Stimulated activated CD8-positive, alpha-beta memory T cell treated with anti-CD3 and anti-CD28 coated beads, Interleukin-15, amount 100 ng/mL, for 4 hours (primary cell): Measurements from ENCODE around the gene AP1S1.
"Not testable (repeated sequence)": the region's sequence is repeated elsewhere in the genome, so short reads cannot be mapped to it uniquely, and the experiment has no call there.

Experiments
- DNase-seq, 2 donors: peaks; one replicate each; pipeline ENCODE4 v3.0.0-alpha.2; 2020; ENCODE audit warnings: low read depth in 2 of 2

Gene AP1S1

DNA sequence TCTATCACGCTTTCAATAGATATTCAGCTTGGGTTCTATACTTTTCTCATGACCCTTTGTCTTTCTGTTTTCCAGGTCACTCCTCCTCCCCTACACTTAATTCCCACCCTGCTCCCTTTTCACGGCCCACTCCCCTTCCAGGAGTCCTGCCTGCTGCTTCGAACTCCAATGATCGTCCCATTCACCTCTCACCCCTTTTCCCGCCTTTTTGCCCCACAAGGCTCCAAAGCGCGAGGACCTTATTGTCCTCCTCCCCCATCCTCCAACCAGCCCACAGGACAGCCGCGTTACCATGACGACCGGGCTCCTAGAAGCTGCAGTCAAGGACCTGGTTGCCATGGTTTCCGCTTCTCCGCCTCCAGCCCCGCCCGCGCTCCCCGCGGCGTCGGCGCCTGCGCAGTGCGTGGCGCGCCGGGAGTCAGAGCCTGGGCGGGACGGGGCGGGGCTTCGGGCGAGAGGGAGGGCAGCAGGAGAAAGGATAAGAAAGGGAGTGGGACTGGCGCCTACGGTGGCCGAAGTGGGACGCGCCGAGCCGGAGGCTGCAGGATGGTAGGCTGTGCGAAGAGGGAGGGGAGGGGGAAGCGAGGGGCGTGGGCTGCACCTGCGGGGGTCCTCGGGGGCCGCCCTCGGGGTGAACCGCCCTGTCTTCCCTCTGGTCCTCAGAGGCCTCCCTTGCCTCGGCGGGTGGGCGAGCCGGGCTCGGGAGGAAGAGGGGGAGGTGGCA is at the start of gene AP1S1:
AP1S1 (plus strand) TSS at position 508 of the 724 bp plus-strand sequence; CDS start at position 547, 39 bp downstream.
- peak; percentile 79 to 83 for DNase-seq

DNA sequence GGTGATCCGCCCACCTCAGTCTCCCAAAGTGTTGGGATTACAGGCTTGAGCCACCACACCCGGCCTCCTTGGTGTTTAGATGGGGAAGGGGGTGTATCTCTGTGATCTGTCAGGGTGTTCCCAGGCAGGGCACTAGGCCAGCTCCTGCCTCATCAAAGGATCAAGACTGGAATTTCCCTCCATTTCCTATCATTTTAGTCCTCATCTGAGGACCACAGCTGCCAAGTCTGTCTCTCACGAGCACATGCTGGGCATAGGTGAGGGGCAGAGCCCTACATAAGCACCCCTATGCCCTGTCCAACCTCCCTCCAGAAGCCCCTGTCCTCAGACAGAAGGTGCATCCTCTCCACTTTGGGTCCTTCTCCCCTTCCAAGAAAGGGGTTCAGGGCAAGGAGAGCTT is 49.5 kb upstream of the AP1S1 start:
- no peak for DNase-seq

DNA sequence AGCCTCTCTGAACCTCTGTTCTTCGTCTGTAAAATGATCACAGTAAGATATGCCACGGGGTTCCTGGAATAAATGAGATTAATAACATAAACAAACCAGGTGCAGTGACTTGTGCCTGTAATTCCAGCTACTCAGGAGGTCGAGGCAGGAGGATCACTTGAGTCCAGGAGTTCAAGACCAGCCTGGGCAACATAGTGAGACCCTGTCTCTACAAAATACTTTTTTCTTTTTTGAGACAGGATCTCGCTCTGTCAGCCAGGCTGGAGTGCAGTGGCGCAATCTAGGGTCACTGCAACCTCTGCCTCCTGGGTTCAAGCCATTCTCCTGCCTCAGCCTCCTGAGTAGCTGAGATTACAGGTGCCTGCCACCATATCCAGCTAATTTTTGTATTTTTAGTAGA is 49.0 kb upstream of the AP1S1 start:
- DNase-seq = not testable (repeated sequence)

DNA sequence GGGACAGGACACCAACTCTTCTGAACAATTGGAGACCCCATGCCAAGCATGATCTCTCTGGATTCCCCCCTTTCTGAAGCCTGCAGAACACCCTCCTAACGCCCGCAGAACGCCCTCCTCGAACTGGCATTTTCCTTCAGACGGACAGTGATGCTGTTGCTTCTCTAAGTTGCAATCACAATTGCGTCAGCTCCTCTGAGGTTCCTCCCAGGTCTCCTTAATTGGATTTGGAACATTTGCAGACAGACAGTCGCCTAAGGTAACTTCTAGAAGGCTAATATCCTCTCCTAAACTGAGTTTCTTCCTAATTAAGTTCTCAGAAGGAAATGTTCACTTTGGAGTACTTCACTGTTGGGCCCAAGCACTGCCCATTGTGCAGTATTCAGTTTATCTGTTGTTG is 47.9 kb upstream of the AP1S1 start:
- no peak for DNase-seq

DNA sequence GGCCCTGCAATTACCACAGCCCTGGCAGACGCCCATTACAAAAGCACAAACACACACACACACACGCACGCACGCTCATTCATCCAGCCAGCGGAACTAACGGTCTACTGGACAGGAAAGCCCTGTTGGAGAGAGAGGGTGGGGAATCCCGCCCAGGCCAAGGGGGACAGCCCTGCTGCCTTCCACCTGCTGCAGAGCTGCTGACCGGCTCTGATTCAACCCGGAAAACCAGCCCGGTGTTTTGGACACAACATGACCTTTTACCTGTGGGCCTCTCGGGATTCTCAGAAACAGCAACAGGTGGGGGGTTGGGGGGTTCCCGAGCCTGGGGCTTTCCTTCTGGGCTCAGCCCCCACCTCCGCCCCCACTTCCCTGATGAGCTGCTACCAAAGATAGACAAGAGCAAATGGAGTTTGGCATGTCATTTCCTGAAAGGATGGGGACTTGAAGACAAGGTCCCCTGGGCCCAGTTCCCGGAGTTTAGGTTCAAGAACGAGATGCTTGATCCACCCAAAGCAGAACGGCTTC is 45.9 kb upstream of the AP1S1 start:
- DNase-seq = no peak

DNA sequence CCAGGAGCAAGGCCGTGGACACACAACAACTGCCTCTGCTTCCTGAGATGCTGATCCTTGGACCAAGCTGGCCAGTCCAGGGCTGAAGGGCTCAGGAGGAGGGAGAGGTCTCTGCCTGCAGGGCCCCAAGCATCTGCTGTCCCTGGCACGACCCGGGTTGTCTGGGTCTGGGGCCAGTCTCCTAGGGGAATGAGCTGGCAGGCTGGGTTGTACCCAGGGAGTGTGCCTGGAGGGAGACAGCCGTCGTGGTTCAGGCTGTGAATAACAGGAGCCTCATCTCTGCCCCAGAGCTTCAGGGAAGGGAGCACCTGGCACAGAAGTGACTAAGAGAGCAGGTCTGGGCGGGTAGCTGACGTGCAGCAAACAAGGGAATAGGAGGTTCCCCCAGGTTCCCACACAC is 45.3 kb upstream of the AP1S1 start:
- DNase-seq = no peak

DNA sequence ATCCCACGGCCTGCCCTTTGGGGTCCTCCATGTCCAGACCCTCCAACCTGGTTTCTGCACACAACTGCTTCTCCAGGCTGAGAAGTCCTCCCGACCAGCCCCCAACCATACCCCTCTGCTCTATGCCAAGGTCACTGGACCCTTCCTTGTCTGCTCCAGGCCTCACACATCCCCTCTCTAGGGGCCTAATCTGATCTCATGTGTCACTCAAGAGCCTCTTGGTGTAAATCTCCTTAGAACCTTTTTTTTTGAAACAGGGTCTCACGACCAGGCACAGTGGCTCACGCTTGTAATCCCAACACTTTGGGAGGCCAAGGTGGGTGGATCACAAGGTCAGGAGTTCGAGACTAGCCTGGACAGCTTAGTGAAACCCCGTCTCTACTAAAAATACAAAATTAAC is 44.9 kb upstream of the AP1S1 start:
- no peak for DNase-seq

DNA sequence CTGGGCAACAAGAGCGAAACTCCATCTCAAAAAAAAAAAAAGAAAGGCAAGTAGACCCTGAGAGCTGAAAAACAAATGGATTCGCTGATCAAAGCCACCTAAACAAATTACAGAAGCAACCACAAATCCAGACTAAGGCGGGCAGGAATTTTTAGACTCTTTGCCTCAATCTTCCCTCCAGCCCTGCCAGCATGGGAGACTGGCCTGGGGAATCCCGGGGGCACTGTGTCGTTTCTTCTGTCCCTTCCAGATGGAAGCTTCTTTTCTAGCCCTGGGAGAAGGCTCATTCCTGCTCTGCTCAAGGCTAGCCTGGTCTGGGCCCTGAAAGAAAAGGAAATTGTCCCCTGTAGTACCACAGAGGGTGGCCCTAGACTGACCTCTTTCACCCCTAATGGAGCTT is 43.0 kb upstream of the AP1S1 start:
- DNase-seq = no peak

DNA sequence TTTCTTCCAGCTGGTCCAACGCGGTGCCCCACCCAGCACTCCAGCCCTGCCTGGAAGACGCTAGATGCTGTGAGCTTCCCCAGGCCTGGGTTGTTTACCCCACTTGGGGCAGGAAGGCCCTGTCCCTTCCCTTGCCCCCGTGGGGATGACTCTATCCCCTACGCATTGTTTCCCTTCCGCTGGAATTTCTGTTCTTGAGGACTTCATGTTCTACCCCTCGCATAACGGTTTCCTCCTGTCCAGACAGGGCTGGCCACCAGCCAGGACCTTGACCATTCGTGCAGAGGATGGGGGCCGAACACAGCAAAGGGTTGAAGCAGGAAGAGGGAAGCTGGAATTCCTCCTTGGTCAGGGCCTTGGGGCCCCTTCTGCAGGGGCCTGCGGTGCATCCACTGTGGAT is 42.0 kb upstream of the AP1S1 start:
- DNase-seq = no peak

DNA sequence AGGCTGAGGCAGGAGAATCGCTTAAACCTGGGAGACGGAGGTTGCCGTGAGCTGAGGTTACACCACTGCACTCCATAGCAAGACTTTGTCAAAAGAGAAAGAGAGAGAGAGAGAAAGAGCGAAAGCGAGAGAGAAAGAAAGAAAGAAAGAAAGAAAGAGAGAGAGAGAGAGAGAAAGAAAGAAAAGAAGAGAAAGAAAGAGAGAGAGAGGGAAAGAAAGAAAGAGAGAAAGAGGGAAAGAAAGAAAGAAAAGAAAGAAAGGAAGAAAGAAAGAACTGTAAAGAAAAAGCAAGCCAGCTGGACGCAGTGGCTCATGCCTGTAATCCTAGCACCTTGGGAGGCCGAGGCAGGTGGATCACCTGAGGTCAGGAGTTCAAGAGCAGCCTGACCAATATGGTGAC is 41.1 kb upstream of the AP1S1 start:
- DNase-seq = not testable (repeated sequence)

DNA sequence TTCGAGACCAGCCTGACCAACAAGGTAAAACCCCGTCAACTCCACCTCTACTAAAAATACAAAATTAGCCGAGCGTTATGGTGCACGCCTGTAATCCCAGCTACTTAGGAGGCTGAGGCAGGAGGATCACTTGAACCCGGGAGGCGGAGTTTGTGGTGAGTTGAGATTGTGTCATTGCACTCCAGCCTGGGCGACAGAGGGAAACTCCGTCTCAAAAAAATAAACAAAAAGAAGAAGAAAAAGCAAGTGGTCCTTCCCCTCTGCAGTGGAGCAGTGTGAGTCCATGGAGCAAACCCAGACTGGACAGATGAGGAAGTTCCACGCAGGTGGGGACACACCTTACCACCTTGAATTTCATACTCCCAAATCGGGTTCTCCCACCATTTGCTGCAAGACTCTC is 40.4 kb upstream of the AP1S1 start:
- DNase-seq = no peak

DNA sequence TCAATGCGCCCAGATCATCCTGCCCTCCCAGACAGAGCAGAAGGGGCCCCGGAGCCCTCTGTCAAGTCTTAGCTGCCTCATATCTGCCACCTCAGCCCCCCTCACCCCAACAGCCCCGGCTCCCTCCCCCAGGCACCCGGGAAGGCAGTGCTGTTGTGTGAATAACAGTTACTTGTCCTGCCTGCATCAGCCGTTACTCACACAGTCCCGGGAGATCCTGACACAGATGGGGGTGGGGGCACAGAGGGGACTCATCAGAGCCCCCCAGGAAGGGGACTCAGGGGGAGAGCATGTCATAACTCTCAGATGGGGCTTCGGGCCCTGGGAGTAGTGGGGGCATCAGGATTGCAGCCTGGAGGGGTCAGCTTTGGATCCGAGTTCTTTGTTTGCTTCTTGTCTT is 39.8 kb upstream of the AP1S1 start:
- no peak for DNase-seq

DNA sequence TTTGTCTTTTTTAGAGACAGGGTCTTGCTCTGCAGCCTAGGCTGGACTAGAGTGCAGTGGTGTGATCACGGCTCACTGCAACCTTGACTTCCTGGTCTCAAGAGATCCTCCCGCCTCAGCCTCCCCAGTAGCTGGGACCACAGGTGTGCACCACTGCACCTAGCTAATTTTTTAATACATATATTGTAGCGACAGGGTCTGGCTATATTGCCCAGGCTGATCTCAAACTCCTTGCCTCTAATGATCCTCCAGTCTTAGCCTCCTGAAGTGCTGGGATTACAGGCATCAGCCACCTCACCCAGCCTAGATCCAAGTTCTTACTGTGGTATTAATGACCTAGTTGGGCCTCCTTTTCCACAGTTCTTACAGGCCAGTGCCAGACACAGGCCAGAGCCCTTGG is 39.1 kb upstream of the AP1S1 start:
- DNase-seq = no peak

DNA sequence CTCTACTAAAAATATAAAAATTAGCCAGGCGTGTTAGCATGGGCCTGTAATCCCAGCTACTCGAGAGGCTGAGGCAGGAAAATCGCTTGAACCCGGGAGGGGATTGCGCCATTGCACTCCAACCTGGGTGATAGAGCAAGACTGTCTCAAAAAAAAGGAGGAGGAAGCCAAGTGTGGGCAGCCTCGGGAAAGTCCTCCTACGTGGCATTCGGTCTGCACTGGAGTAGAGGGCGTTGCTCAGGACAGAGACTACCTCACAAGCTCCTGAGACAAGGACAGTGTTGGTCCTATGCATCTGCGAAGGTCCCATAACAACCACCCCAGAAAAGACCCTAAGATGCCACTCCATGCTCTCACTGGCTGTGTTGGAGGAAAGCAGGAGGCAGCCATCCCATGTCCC is 37.4 kb upstream of the AP1S1 start:
- no peak for DNase-seq

DNA sequence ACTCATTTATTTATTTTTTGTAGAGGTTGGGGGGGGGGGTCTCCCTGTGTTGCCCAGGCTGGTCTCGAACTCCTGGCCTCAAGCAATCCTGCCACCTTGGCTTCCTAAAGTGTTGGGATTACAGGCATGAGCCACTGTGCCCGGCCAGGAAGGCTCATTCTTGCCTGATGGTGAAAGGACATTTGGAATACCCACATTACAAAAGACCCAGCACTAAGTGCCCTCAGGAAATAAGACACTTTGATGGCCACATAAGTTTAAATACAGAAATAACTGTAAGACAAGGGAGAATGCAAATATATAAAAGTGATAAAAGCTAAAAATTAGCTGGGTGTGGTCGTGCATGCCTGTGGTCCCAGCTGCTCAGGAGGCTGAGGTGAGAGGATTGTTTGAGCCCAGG is 35.4 kb upstream of the AP1S1 start:
- DNase-seq = no peak

DNA sequence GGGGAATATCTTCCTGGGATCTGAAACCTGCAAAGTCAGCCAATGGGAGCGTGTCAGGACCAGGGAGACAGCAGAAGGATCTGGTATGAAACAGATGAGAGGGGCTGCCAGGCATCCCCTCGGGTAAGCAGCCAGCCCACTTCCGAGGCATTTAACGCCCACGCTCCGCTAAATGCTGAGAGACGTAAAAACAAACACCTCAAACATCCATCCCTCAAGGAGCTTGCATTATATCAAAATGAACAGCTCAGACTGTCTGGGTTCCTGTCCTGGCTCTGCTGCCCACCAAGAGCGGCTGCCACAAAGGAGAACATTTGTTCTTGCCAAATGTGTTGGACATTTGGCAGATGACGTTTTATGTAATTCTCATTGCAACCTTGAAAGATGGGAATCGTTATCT is 34.4 kb upstream of the AP1S1 start:
- no peak for DNase-seq

DNA sequence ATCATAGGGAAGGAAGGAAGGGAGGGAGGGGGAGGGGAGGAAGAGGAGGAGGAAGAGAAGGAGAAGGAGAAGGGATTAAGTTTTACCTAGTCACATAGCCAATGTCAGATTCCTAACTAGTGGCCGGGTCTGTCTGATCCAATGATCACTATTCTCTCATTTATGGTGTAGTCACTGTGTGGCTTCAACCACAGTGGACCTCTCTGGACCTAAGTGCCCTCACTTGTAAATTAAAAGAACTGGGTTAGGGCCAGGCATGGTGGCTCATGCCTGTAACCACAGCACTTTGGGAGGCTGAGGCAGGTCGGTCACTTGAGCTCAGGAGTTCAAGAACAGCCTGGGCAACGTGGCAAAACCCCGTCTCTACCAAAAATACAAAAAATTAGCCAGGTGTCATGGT is 34.0 kb upstream of the AP1S1 start:
- no peak for DNase-seq

DNA sequence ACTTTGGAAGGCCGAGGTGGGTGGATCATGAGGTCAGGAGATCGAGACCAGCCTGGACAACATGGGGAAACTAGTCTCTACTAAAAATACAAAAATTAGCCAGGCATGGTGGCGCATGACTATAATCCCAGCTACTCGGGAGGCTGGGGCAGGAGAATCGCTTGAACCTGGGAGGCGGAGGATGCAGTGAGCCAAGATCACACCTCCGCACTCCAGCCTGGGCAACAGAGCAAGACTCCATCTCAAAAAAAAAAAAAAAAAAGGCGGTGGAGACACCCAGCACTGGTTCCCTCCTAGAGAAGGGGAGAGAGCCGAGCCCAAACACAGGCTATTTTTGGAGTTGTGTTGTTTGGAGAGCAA is 32.7 kb upstream of the AP1S1 start:
- not testable (repeated sequence) for DNase-seq

DNA sequence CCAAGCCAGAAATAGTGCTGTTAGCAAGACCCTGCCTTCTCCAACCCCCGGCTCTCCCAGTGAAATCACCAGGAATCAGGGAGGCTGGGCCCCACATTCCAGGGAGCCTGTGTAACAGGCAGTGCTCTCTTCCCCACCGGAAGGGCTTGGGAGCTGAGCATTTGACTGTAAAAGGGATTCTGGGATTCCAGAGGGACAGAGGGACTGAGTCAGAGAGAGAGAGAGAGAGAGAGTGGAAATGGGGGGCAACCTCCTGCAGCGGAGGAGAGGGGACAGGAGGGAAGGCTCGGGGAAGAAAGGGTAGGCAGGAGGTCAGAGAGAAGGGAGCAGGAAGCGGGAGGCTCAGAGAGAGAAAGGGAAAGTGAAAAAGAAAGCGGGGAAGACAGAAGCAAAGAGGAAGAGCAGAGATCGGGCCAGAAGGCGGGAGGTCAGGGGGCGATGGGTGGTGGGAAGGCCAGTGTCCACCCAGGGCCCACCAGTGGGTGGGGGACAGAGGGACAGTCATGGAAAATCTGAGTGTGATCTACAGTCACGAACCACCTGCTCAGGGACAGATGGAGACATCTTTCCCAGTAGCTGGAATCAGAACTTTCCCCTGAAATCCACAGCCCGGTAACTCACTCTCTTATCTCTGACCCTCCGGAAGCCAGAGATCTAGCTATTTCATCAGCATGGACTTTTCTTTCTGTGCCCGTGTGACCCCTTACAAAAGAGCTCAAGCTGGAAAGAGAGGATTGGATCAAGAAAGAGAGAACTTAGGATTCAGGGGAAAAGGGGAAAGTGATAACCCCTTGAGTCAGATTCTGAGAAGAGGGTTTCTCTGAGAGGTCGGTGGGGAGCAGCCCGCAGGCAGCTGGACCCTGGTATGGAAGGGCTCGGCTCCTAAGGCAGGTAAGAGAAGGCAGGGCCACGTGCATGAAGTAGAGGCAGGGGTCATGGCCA is 32.0 kb upstream of the AP1S1 start:
- DNase-seq = no peak

DNA sequence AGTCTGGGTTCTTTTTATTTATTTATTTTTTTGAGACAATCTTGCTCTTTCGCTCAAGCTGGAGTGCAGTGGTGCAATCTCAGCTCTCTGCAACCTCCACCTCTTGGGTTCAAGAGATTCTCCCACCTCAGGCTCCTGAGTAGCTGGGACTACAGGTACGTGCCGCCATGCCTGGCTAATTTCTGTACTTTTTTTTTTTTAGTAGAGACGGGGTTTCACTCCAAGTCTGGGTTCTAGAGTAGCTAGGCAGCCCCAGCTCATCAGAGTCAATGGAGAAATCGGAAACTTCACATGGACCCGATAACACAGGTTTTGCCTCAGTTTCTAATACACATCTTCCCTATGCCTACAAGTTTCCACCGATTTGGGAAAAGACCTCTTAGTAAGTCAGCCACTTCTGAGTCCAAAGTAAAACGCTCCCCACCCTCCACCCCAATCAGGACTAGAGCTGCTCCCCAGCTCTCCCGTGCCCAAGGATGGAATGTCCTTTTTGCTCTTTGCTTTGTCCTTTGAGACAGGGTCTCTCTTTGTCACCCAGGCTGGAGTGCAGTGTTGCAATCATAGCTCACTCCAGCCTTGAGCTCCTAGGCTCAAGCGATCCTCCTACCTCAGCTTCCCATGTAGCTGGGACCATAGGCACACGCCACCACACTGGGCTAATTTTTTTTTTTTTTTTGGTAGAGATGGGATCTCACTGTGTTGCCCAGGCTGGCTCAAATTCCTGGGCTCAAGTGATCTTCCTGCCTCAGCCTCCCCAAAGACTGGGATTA is 31.2 kb upstream of the AP1S1 start:
- DNase-seq = no peak

DNA sequence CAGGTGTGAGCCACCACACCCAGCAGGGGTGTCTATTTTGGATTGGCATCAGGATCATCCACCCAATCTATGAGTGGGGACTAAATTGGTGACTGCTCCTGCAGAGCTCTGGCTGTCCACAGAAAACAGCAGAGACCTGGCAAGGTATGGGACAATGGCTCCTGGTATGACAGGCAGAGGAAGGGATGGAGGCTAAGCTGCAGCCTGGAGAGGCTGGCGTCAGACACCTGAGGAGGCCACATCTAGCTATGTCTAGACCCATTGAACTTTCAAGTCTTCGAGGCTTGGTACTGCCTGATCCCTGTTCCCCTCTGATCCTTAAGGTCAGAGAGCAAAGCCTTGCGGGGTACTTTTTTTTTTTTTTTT is 30.6 kb upstream of the AP1S1 start:
- DNase-seq = no peak

DNA sequence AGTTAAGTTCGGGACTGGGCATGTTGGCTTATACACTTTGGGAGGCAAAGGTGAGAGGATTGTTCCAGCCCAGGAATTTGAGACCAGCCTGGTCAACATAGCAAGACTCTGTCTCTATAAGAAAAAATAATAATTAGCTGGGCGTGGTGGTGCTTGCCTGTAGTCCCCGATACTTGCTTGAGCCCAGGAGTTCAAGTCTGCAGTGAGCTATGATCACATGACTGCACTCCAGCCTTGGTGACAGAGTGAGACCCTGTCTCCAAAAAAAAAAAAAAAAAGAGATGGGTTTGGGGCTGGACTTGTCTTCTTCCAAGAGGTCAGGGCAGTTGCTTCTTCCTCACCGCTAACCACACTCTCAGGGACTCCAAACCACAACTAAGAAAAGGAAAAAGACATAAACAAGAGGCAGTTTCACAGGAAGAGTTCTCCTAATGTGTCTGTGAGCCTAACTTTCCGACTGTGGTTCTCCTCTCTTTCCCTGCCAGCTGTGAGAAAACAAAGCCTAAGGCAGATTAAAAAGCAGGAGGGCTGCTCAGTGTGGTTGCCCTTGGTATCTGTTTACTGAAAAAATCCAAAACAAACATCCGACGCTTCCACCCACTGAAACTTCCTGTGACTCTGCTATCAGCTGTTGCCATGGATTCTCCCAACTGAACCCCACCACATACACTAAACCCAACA is 29.8 kb upstream of the AP1S1 start:
- DNase-seq = no peak
